DMS53 treated with DMSO at 0.1 percent for 48 hours (cell line): Measurements from ENCODE around the gene WDR49.

ENCODE experiments used
- DNase-seq: peaks from one replicate; lab custom pipeline; 2025; ENCODE audit not compliant: unreplicated experiment; lab: John Stamatoyannopoulos, UW

WDR49 gene

GRCh38 chr3:167491621-167492020, 162.1 kb downstream of the WDR49 start:
- DNase-seq = no peak

DNA sequence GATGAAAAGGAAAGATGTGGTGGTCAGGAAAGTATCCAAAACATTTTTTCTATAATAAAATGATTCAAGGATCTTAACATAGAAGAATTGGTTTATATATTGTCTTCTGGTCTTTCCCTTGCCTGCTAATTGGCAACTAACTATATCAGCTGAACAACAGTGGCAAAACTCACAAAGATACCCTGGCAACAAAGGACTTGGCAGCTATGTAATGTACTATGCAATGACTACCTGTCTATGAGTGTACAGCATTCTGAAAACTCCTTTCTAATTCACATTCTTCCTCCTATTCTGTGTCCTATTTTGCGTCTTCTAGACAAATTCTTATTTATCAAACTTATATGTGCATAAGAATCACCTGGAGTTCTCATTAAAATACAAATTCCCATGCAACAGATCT, 164.2 kb downstream of the WDR49 start:
- no peak for DNase-seq

DNA sequence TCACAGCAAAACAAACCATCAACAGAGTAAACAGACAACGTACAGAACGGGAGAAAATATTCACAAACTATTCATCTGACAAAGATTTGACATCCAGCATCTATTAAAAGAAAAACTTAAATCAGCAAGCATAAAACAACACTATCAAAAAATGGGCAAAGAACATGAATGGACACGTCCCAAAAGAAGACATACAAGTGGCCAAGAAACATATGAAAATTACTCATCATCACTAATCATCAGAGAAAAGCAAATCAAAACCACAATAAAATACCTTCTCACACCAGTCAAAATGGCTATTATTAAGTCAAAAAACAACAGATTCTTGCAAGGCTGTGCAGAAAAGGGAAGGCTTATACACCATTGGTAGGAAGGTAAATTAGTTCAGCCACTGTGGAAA, 166.2 kb downstream of the WDR49 start:
- DNase-seq = no peak

- no peak for DNase-seq
These were observed 169.2 kb downstream of the WDR49 start for GRCh38 chr3:167484551-167484950.

- no peak for DNase-seq
These were observed 169.8 kb downstream of the WDR49 start for GRCh38 chr3:167483708-167484475.

DNA sequence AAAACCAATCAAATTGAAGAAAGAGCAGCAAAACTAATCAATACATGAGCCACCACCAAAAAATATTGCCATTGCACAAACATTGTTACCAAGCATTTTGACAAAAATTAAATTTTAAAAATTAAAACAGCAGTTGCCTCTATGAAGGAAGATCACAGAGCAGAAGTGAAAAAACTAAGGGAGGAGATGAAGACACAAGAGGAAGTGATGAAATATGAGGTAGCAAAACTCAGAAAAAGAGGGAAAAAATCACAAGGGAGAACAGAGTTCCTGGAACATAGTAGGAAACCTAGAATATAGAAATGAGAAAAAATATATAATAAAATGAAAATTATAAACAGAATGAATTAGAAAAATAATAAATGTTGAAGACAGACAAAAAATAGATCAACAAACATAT, 172.6 kb downstream of the WDR49 start:
- no peak for DNase-seq

- no peak for DNase-seq
These were observed 173.0 kb downstream of the WDR49 start for GRCh38 chr3:167480748-167481147.

DNA sequence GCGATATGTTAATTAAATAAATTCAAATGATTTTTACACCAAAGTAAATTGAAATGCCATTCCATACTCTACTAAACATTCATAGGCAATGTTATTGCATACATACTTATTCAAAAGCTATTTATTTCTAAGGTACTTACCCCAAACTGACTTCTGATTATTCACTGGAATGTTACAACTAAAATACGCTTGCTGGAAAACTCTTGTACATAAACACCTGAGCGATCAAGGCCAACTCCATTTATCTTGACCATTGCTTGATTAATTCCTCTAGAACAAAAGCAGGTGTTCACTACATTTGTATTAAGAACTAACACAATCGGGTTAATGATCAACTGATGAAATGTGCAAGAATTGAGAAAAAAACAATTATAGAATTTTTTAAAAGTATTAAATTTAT, 179.9 kb downstream of the WDR49 start, which contains the start of gene SERPINI2:
SERPINI2 (minus strand) TSS at position 180 of the 400 bp plus-strand sequence. CDS start 2,208 bp downstream, outside the sequence.
- no peak for DNase-seq

DNA sequence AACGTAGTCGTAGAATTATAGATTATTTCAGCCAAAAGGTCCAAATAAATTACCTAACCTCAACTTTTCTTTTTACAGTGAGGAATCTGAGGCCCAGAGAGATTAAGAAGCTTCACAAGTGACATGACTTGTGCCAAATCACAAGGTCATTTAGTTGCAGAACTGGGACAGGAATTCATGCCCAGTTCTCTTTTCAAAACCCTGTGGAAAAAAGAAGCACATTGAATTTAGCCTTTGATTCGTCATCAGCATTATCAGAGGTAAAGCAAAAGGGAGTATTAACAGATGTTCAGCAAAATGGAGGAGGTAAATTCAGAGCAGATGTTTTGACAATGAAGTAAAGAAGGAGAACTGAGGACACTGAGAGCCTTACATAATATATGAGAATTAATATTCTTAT, 184.4 kb downstream of the WDR49 start:
- DNase-seq = no peak

DNA sequence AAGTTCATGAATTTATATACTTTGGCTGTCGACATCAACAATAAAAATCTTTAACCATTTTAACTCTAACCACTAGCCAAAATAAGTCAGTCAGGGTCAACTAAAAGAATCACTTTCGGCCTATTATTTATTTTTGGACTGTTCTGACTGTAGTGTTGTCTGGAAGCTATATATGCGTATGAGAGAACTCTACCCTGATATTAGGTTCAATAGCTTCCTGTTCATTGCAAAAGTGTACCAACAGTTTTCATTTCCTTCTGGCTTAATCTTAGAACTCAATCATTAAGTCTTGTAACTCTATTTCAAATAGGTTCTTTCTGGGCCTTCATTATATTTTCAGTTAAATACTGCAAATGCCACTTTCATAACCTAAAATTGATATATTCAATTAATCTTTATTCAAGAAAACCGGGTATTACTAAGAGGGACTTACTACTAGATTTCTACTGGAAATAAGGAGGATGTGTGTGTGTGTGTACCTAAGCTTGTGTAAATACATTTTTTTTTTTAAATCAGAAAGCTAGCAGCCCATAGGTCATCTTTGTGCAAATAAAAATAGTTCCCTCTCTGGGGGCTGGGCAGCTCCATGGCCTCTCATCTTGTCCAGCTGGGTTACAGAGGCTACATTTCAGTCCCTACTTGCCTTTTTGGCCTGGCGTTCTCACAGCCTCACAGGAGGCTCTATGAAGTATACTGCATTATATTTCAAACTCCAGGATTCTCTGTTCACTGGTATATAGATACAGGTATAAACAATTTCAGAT, 185.7 kb downstream of the WDR49 start:
- peak; percentile 82 for DNase-seq

DNA sequence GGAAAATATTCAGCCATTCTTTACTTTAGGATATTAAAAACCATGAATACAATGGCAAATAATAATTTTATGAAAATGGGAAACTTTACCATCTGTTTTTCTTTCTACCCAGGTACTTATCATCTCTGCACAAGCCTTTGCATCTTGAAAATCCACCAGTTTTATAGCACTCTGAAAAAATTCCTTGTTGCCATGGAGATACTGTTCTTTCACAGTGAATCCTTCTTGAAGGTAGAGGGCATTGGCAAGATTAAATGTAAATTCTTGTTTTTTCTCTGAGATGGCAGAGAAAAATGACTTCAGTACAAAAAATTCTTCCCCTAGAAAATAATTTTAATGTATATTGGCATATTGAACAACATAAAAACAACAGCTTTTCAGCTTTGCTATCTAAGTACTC, 186.8 kb downstream of the WDR49 start:
- no peak for DNase-seq

DNA sequence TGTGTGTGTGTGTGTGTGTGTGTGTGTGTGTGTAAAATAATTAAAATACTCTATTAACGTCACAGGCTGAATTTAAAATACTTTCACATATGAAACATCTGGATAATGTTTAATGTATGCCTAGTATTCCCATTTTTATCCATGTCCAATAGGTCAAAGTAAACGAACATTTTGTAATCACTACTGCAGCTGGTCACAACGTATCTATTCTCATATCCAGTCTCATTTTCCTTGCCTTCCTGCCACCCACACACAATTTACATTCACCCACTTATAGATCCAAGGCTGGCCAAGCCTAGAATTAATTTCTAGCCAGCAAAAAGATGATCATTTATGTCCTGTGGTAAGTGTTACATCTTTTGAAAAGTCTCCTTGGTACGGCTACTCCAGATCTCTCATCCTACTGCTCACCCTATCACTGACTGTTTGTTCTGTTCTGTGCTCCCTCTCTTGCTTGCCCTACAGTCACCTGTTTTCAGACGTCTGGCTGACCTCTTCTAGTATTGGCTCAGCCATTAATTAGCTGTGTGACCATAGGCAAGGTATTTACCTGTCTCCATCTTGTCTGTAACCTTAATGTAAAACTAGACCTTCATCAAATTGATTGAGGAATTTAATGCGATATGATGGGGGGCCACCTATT, 197.5 kb downstream of the WDR49 start:
- no peak for DNase-seq

- DNase-seq = no peak
These were observed 199.9 kb downstream of the WDR49 start for GRCh38 chr3:167453815-167454214.

- no peak for DNase-seq
These were observed 202.5 kb downstream of the WDR49 start for GRCh38 chr3:167451282-167451681.

- no peak for DNase-seq
These were observed 203.1 kb downstream of the WDR49 start for GRCh38 chr3:167450675-167451074.

GRCh38 chr3:167450195-167450594, 203.5 kb downstream of the WDR49 start:
- no peak for DNase-seq

GRCh38 chr3:167445491-167445890, 208.3 kb downstream of the WDR49 start:
- no peak for DNase-seq

GRCh38 chr3:167441256-167441655, 212.5 kb downstream of the WDR49 start:
- no peak for DNase-seq

- DNase-seq = no peak
These were observed 216.2 kb downstream of the WDR49 start for GRCh38 chr3:167437428-167438139.
